T-helper 2 cell treated with Interferon-gamma antibody and Interleukin-4, amounts not matched to agents 100 ng/mL and 5 ng/mL, for 36 hours (primary cell): Measurements from ENCODE around the gene DHRS4. TPM values are rescaled to one million over a fixed set of nuclear protein-coding genes. Genes with fewer than 3 reads are reported as not detected.

Experiments used
- total RNA-seq: library from RNA; stranded (reverse); gene quantifications from 2 replicates; pipeline ENCODE4 v1.2.3, GENCODE V29; 2022

Gene DHRS4
- total RNA-seq, 1 donor from 2014 or later = 23.6 TPM

Other genes with a start within 250 kb of the DHRS4 start
- gene DHRS4L2, start 35.2 kb downstream of the DHRS4 start, total RNA-seq = 26.9 and 27.5 TPM in 2 replicates
- 0.73 and 0.82 TPM in 2 replicates for gene CARMIL3, start 98.2 kb downstream of the DHRS4 start, total RNA-seq
- not detected in 2 replicates for gene CPNE6, start 117.8 kb downstream of the DHRS4 start, total RNA-seq
- 55.4 and 60.4 TPM in 2 replicates for gene PCK2, start 140.5 kb downstream of the DHRS4 start, total RNA-seq
- 81.8 and 84.9 TPM in 2 replicates for gene DCAF11, start 161.0 kb downstream of the DHRS4 start, total RNA-seq
- gene NRL, start 161.2 kb downstream of the DHRS4 start, total RNA-seq = 2.4 and 2.9 TPM in 2 replicates
- gene FITM1, start 176.9 kb downstream of the DHRS4 start, total RNA-seq = 0.57 and 1.1 TPM in 2 replicates
- 517 and 520 TPM in 2 replicates for gene PSME1, start 182.4 kb downstream of the DHRS4 start, total RNA-seq
- 22.1 and 23.3 TPM in 2 replicates for gene EMC9, start 187.8 kb downstream of the DHRS4 start, total RNA-seq
- gene PSME2, start 192.8 kb downstream of the DHRS4 start, total RNA-seq = 725 and 729 TPM in 2 replicates
- 128 and 138 TPM in 2 replicates for gene RNF31, start 193.7 kb downstream of the DHRS4 start, total RNA-seq
- gene IRF9, start 207.5 kb downstream of the DHRS4 start, total RNA-seq = 264 and 265 TPM in 2 replicates
- gene REC8, start 218.3 kb downstream of the DHRS4 start, total RNA-seq = 66.0 and 68.7 TPM in 2 replicates
- gene IPO4, start 235.0 kb downstream of the DHRS4 start, total RNA-seq = 50.2 and 55.0 TPM in 2 replicates
- gene TM9SF1, start 241.7 kb downstream of the DHRS4 start, total RNA-seq = 41.2 and 42.6 TPM in 2 replicates